Activated CD4-positive, alpha-beta memory T cell treated with anti-CD3 and anti-CD28 coated beads, Interleukin-2, amount 10 ng/mL, durations not matched to agents 7 days and 5 days (primary cell): ENCODE measurements around the gene MTCP1. TPM values are rescaled to one million over a fixed set of nuclear protein-coding genes. Genes with fewer than 3 reads are reported as not detected.

ENCODE experiments used
- CTCF ChIA-PET: fragments of 350-600 bp; sonication (Branson Sonifier 250); formaldehyde crosslinking; loops from one replicate; lab custom pipeline; 2021; ENCODE audit warnings: antibody characterized with exemption, inconsistent platforms; lab: Charles Lee
- POLR2A ChIA-PET: fragments of 350-600 bp; sonication (Branson Sonifier 250); formaldehyde crosslinking; loops from one replicate; lab custom pipeline; 2021; ENCODE audit warnings: antibody characterized with exemption; lab: Charles Lee
- DNase-seq: peaks from one replicate; pipeline ENCODE4 v3.0.0-alpha.2; 2020
- H3K27ac Mint-ChIP-seq: one replicate; pipeline ENCODE4 v1.8.0; 2021; ENCODE audit warnings: mild to moderate bottlenecking, mixed read lengths
- H3K27me3 Mint-ChIP-seq: one replicate; pipeline ENCODE4 v1.8.0; 2021; ENCODE audit warnings: mixed read lengths
- H3K36me3 Mint-ChIP-seq: one replicate; pipeline ENCODE4 v1.8.0; 2021; ENCODE audit warnings: low read depth, mixed read lengths
- H3K4me1 Mint-ChIP-seq: one replicate; pipeline ENCODE4 v1.8.0; 2021; ENCODE audit warnings: mixed read lengths
- H3K4me3 Mint-ChIP-seq: one replicate; pipeline ENCODE4 v1.8.0; 2021; ENCODE audit warnings: mild to moderate bottlenecking, mixed read lengths
- H3K9me3 Mint-ChIP-seq: one replicate; pipeline ENCODE4 v1.8.0; 2021; ENCODE audit warnings: mixed read lengths
- total RNA-seq, 2 experiments: library from RNA; stranded (reverse); gene quantifications; one replicate each; pipeline ENCODE4 v1.2.3, GENCODE V29; 2021

MTCP1 gene
- total RNA-seq, 2 experiments from 2014 or later = 20.2 TPM

GRCh38 chrX:155070038-155070437 lies 898 bp downstream of the MTCP1 start:
- peak overlapping the region; percentile 86 for H3K27ac Mint-ChIP-seq
- no peak for DNase-seq
- peaks cover 28% of the 10 kb centered on the region for H3K36me3 Mint-ChIP-seq
- no peaks in the 10 kb centered on the region for H3K9me3 Mint-ChIP-seq
- H3K4me3 Mint-ChIP-seq = peak overlapping the region; percentile 80
- CTCF ChIA-PET = interaction anchor here (1.0 to 1.1 kb wide), 2 partner anchors 12 to 13 kb away, joined by 3 to 5 read pairs; no protein-coding TSS in a partner anchor
- H3K27me3 Mint-ChIP-seq = no peaks in the 10 kb centered on the region
- H3K4me1 Mint-ChIP-seq = peaks cover 59% of the 10 kb centered on the region
- POLR2A ChIA-PET = interaction anchor here (1.7 to 3.1 kb wide), 3 partner anchors 14 to 43 kb away, joined by 6 to 13 read pairs (median 12); partner anchors contain the start of gene FUNDC2

DNA sequence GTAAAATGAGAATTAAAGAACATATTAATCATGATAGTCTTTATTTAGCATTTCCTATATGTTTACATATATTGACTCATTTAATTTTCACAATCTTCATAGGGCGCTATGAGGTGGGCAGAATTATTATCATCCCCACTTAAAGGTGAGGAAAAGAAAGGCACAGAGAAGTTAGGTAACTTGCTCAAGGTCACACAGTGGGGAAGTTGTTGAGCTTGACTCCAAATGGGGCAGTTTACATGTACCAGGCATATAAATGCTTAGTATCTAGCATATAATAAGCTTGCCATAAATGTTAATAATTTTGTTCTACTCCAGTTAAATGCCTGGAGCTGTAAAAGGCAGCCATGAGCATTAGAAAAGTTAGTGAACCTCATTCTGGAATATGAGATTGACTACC lies 1.5 kb downstream of the MTCP1 start:
- Mint-ChIP-seq H3K4me3 (peak overlapping the region; percentile 80), H3K27me3 (no peaks in the 10 kb centered on the region), H3K27ac (no peak overlapping the region), H3K4me1 (peaks cover 58% of the 10 kb centered on the region), H3K9me3 (no peaks in the 10 kb centered on the region), H3K36me3 (peaks cover 27% of the 10 kb centered on the region)
- POLR2A ChIA-PET = interaction anchor here (3.1 kb wide), 1 partner anchor 14 kb away, joined by 13 read pairs; no protein-coding TSS in a partner anchor
- CTCF ChIA-PET = interaction anchor here (1.0 kb wide), 1 partner anchor 11 kb away, joined by 3 read pairs; no protein-coding TSS in a partner anchor
- DNase-seq = no peak

- Mint-ChIP-seq H3K27ac (no peak overlapping the region), H3K4me1 (peaks cover 46% of the 10 kb centered on the region), H3K27me3 (no peaks in the 10 kb centered on the region), H3K9me3 (no peaks in the 10 kb centered on the region), H3K36me3 (peaks cover 15% of the 10 kb centered on the region), H3K4me3 (peak overlapping the region; percentile 34)
- ChIA-PET POLR2A (no interaction called here), CTCF (interaction anchor here (0.6 kb wide), 1 partner anchor 11 kb away, joined by 3 read pairs; no protein-coding TSS in a partner anchor)
- no peak for DNase-seq
Observed at GRCh38 chrX:155068165-155068564, 2.8 kb downstream of the MTCP1 start.

GRCh38 chrX:155065035-155065734 lies 5.8 kb downstream of the MTCP1 start:
- H3K4me1 Mint-ChIP-seq = peaks cover 36% of the 10 kb centered on the region
- H3K27me3 Mint-ChIP-seq = no peaks in the 10 kb centered on the region
- H3K4me3 Mint-ChIP-seq = no peak overlapping the region
- ChIA-PET POLR2A (no interaction called here), CTCF (interaction anchor here (0.8 kb wide), 1 partner anchor 147 kb away, joined by 3 read pairs; no protein-coding TSS in a partner anchor)
- peaks cover 6% of the 10 kb centered on the region for H3K36me3 Mint-ChIP-seq
- no peaks in the 10 kb centered on the region for H3K9me3 Mint-ChIP-seq
- H3K27ac Mint-ChIP-seq = no peak overlapping the region
- no peak for DNase-seq

- Mint-ChIP-seq H3K27ac (no peak overlapping the region), H3K4me1 (peaks cover 18% of the 10 kb centered on the region), H3K4me3 (no peak overlapping the region), H3K9me3 (no peaks in the 10 kb centered on the region), H3K27me3 (no peaks in the 10 kb centered on the region), H3K36me3 (peaks cover 6% of the 10 kb centered on the region)
- no peak for DNase-seq
- POLR2A ChIA-PET = interaction anchor here (1.7 kb wide), 1 partner anchor 35 kb away, joined by 4 read pairs; the partner anchor contains the start of gene FUNDC2
- CTCF ChIA-PET = interaction anchor here (1.4 kb wide), 1 partner anchor 13 kb away, joined by 3 read pairs; no protein-coding TSS in a partner anchor
Observed at GRCh38 chrX:155061760-155062159, 9.2 kb downstream of the MTCP1 start.

DNA sequence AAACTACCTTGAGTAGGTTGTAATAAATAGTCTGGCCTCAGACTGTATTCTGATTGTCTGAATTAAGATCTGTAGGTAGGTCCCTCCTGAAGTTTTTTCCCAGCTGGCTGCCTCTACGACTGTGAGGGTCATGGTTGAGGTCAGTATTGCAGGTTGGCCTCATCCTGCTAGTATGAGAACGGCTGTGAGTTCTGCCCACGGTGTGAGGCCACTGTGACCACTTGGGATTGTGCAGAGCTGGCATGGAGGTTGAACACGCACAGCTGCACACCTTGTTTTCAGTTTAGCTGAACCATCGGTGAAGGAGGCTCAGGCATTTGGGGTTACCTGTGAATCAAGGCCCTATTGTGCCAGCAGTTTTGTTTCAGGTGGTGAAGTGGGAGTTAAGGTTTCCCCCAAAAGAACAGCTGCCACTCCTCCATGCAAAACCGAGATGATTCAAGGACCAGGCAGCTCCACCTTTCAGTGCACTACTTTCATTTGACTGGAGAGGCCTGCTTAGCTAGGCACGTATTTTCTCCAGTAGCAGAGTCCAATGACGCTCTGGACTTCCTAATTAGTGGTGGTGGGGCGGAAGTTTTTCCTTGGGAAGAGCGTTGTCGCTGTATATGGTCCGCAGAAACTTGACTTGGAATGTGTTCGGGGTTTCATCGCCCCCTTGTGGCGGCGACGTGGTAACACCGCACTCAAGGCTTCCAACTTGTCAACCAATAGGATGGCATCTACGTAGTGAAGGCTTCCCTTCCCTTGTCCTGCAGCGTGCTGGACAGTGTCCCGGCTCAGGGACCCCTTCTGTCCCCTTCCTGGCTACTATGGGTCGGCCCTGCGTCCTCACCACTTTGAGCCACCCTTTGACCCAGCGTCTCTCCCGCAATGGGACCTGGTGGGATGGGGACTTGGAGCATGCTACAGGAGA lies 13.8 kb downstream of the MTCP1 start:
- Mint-ChIP-seq H3K4me1 (peaks cover 35% of the 10 kb centered on the region), H3K36me3 (peaks cover 19% of the 10 kb centered on the region), H3K27me3 (no peaks in the 10 kb centered on the region), H3K9me3 (no peaks in the 10 kb centered on the region), H3K4me3 (peak overlapping the region; percentile 59), H3K27ac (peak overlapping the region; percentile 67)
- ChIA-PET POLR2A (interaction anchor here (0.8 to 3.1 kb wide), 5 partner anchors 13 to 160 kb away, joined by 3 to 13 read pairs (median 4); partner anchors contain the start of genes BRCC3, CMC4, FUNDC2 and MTCP1), CTCF (interaction anchor here (0.6 to 3.4 kb wide), 17 partner anchors 8 to 139 kb away, joined by 3 to 23 read pairs (median 5); partner anchors contain the start of genes CMC4, F8, FUNDC2 and MTCP1)
- peak; percentile 57 for DNase-seq

GRCh38 chrX:155056471-155056870 lies 14.5 kb downstream of the MTCP1 start:
- DNase-seq = peak; percentile 17
- peak overlapping the region; percentile 67 for H3K27ac Mint-ChIP-seq
- H3K36me3 Mint-ChIP-seq = peaks cover 19% of the 10 kb centered on the region
- H3K27me3 Mint-ChIP-seq = no peaks in the 10 kb centered on the region
- peaks cover 35% of the 10 kb centered on the region for H3K4me1 Mint-ChIP-seq
- ChIA-PET CTCF (interaction anchor here (0.6 to 3.4 kb wide), 16 partner anchors 8 to 139 kb away, joined by 3 to 23 read pairs (median 4); partner anchors contain the start of genes CMC4, F8, FUNDC2 and MTCP1), POLR2A (interaction anchor here (0.8 to 3.1 kb wide), 4 partner anchors 12 to 76 kb away, joined by 3 to 13 read pairs (median 4); partner anchors contain the start of genes BRCC3, CMC4, FUNDC2 and MTCP1)
- H3K4me3 Mint-ChIP-seq = no peak overlapping the region
- no peaks in the 10 kb centered on the region for H3K9me3 Mint-ChIP-seq

GRCh38 chrX:155055494-155055893 lies 15.4 kb downstream of the MTCP1 start:
- H3K27me3 Mint-ChIP-seq = no peaks in the 10 kb centered on the region
- H3K9me3 Mint-ChIP-seq = no peaks in the 10 kb centered on the region
- ChIA-PET CTCF (interaction anchor here (1.2 to 3.4 kb wide), 2 partner anchors 75 to 138 kb away, joined by 3 to 16 read pairs; no protein-coding TSS in a partner anchor), POLR2A (interaction anchor here (3.1 kb wide), 1 partner anchor 15 kb away, joined by 13 read pairs; the partner anchor contains the start of genes BRCC3, CMC4 and MTCP1)
- H3K4me3 Mint-ChIP-seq = no peak overlapping the region
- H3K27ac Mint-ChIP-seq = no peak overlapping the region
- H3K4me1 Mint-ChIP-seq = peaks cover 35% of the 10 kb centered on the region
- peaks cover 16% of the 10 kb centered on the region for H3K36me3 Mint-ChIP-seq
- DNase-seq = no peak

GRCh38 chrX:155054255-155054654 lies 16.7 kb downstream of the MTCP1 start:
- ChIA-PET POLR2A (interaction anchor here (3.1 kb wide), 1 partner anchor 17 kb away, joined by 13 read pairs; the partner anchor contains the start of genes BRCC3, CMC4 and MTCP1), CTCF (no interaction called here)
- peaks cover 35% of the 10 kb centered on the region for H3K4me1 Mint-ChIP-seq
- no peak overlapping the region for H3K27ac Mint-ChIP-seq
- H3K9me3 Mint-ChIP-seq = no peaks in the 10 kb centered on the region
- no peak overlapping the region for H3K4me3 Mint-ChIP-seq
- DNase-seq = no peak
- H3K27me3 Mint-ChIP-seq = no peaks in the 10 kb centered on the region
- peaks cover 16% of the 10 kb centered on the region for H3K36me3 Mint-ChIP-seq

DNA sequence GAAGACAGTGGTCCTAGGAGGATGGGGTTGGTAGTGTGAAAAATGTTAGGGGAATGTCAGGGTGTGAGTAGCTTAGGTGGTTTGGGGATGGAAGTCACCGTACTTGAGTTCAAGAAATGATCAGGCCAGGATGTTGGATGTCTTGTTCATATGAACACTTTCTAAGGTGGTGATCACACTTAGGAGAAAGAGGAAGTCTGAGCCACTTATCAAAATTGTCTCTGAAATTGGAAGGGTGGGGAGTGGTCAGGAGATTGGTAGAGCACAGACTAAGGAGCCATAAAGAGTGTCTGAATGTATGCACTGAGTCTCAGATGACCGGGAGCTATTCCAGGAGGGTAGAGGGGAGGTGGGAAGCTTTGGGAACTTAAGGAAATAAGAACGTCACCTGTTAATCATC lies 17.3 kb downstream of the MTCP1 start:
- H3K27me3 Mint-ChIP-seq = no peaks in the 10 kb centered on the region
- no peak overlapping the region for H3K27ac Mint-ChIP-seq
- H3K9me3 Mint-ChIP-seq = no peaks in the 10 kb centered on the region
- no peak overlapping the region for H3K4me3 Mint-ChIP-seq
- ChIA-PET POLR2A (no interaction called here), CTCF (no interaction called here)
- peaks cover 16% of the 10 kb centered on the region for H3K36me3 Mint-ChIP-seq
- no peak for DNase-seq
- H3K4me1 Mint-ChIP-seq = peaks cover 38% of the 10 kb centered on the region

- no peak overlapping the region for H3K27ac Mint-ChIP-seq
- ChIA-PET POLR2A (no interaction called here), CTCF (no interaction called here)
- no peaks in the 10 kb centered on the region for H3K27me3 Mint-ChIP-seq
- peaks cover 39% of the 10 kb centered on the region for H3K4me1 Mint-ChIP-seq
- peaks cover 18% of the 10 kb centered on the region for H3K36me3 Mint-ChIP-seq
- H3K9me3 Mint-ChIP-seq = no peaks in the 10 kb centered on the region
- no peak overlapping the region for H3K4me3 Mint-ChIP-seq
- DNase-seq = no peak
Observed at GRCh38 chrX:155052738-155053498, 18.0 kb downstream of the MTCP1 start.
